HG03159 (cell line): ENCODE data around the gene GARIN3.
"Not testable (repeated sequence)": the region's sequence is repeated elsewhere in the genome, so short reads cannot be mapped to it uniquely, and the experiment has no call there.

Experiments
- ATAC-seq: cut with Tn5 transposase; IDR thresholded peaks from one replicate; pipeline ENCODE4 v1.9.1; 2021; ENCODE audit warnings: mild to moderate bottlenecking, moderate library complexity; ENCODE audit not compliant: unreplicated experiment

The GARIN3 gene

DNA sequence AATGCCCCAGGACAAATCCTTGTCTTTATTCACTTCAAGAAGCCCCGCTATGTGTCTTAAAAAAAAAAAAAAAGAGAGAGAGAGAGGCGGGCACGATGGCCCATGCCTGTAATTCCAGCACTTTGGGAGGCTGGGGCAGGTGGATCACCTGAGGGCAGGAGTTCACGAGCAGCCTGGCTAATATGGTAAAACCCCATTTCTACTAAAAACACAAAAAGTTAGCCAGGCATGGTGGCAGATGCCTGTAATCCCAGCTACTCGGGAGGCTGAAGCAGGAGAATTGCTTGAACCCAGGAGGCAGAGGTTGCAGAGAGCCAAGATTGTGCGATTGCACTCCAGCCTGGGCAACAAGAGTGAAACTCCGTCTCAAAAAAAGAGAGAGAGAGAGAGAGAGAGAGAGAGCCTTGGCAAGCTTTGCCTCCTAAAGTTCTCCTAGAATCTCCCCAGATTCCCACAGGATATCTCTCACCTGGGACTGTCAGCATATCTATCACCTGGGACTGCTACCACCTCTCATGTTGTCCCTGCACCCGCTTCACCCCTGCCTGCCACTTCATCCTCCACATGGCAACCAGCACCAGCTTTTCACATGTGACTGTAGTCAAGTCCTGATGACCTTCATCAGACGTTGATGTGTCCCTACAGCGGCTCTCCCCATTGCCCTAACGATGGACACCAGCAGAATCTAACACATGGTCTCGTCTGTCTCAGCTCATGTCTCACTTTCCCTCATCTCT, 20.4 kb upstream of the GARIN3 start:
- ATAC-seq, result no peak

DNA sequence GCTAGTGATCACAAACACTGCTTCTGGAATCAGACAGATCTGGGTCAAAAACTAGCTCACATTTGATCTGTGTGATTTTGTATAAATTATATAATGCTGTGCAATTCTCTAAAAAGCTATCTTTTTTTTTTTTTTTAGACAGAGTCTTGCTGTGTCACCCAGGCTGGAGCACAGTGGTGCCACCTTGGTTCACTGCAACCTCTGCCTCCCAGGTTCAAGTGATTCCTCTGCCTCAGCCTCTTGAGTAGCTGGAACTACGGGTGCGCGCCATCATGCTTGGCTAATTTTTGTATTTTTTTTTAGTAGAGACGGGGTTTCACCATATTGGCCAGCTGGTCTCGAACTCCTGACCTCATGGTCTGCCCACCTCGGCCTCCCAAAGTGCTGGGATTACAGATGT, 19.1 kb upstream of the GARIN3 start:
- not testable (repeated sequence) for ATAC-seq

DNA sequence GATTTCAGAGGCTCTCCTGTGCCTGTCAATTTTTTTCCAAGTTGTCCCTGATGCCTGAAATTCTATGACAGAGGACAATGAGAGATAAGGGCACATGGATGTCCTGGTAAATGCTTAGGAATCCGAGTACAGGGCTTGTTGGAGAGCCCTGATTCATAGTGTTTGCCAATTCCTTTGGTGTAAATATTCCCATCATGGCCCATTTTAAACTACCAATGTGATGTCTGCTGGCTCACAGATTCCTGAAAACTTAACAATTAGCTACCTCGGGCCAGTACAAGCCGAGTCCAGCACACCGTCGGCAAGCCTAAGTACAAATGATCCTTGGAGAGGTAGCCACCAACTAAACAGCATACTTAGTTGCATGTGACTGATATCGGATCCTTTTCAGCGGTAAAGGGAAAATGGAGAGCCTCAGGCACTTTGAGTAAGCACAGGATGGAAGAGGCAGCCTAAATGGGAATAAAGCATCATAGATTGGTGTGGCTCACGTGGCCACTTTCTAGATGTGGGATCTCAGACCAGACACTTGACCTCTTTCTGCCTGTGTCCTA, 18.1 kb upstream of the GARIN3 start:
- no peak for ATAC-seq

DNA sequence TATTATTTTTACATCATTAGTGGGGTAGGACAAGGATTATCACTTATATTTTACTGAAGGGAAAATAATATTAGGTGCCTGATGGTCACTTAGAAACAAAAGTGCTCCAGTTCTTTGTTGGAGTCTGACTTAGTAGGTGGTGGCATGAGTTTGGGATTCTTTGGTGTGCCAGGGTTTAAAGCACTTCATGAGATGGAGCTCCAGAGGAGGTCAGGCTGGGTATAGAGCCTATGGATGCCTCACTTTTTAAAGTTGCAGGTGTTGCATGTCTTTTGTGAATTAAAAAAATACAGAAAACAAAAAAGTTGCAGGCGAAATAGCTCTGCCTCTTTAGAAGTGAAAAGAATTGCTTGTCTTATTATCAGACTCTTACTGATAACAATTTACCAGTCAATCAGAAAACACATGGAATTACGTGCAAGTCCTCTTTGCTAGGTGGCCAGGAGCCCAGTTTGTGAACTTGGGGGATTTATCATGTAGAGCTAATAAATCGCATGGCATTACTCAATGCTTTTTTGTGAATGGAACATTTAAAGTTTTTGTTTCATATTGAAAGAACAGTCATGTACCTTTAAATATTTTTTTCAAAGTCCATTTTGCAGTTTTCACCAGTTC, 16.2 kb upstream of the GARIN3 start:
- no peak for ATAC-seq

DNA sequence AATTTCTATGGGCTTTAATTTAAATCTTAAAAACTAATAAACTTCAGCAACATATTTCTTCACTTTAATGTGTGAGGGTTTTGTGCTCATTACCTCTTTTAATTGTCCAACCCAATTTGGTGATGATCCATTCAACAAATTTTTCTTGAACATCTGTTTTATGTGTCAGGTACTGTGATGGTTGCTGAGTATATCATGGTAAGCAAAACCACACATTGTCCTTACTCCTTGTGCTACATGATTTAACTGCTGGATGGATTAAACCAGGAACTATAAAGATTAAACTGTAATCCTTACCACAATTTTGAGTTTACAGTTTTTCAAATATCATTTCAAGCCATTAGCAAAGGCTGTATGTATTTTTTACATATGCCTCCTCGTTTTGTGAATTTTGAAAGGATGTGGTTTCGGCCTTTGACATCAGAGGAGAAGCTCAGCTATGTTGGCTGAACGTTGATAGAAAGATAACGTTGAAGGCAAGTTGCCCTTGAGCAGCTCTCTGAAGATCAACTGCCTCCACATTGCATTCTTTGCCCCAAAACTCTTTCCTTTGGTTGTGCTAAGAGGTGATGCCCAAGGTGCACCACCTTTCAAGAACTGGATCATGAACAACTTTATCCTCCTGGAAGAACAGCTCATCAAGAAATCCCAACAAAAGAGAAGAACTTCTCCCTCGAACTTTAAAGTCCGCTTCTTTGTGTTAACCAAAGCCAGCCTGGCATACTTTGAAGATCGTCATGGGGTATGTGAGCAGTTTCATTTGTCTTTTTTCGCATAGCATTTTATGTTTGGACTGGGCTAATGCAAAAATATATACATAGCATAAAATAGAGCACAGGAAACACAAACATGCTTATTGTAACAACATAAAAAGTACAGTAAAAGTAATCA, 14.6 kb upstream of the GARIN3 start, which contains the start of gene ITK:
Gene ITK, plus strand, starts transcription at position 467 of the 891 bp plus-strand sequence. Its CDS starts 138 bp downstream, at position 605.
- no peak for ATAC-seq

DNA sequence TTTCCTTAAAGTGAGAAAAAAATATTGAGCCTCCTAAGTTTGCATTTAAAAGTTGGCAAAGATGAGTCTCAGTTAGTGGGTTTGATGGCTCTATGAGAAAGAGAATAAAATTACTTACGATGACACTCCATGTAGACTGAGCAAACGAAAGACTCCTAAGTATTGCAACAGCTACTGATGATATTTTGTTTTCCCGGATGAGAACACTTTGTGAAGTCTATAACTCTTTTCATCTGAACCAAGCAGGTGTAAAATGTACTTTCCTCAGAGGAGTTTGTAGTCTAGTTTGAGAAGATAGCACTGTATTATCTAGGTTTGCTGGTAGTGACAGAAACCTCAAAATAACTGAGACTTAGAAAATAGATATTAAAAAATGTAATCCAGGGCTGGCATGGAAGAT, 12.9 kb upstream of the GARIN3 start:
- ATAC-seq, result no peak

DNA sequence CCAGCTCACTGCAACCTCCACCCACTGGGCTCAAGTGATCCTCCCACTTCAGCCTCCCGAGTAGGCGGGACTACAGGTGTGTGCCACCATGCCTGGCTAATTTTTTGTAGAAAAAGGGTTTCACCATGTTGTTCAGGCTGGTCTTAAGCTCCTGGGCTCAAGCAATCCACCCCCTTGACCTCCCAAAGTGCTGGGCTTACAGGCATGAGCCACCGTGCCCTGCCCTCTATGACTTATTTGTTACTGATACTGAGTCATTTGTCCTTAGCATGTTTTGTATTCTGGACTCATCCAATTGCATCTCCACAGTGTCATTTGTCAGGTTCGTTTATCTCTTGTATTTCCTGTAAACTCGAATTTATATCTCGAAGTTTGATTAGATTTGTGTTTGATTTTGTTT, 11.9 kb upstream of the GARIN3 start:
- no peak for ATAC-seq

DNA sequence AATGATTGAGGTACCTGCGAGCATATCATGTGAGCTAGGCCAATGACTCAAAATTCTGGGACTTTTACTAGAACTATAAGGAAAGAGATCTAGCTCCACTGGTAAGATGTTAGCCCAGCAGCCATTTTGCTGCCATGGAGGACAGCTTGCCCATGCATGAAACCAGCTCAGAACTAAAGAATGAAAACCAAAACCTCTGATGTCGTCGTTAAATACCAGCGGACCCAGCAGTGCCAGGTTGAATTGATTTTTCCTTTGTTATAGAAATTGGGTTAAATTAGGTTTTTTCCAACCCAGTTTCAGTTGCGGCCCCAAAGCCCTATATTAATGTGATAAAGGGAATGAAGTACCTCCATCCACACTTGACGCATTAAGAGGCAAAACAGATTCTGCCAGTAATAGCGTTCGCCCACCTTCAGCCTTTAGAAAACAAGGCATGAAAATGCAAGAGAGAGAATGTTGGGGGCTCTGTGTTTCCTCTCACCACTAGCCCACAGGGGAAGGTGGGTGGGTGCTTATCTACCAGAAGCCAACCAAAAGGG, 9.1 kb upstream of the GARIN3 start:
- no peak for ATAC-seq

DNA sequence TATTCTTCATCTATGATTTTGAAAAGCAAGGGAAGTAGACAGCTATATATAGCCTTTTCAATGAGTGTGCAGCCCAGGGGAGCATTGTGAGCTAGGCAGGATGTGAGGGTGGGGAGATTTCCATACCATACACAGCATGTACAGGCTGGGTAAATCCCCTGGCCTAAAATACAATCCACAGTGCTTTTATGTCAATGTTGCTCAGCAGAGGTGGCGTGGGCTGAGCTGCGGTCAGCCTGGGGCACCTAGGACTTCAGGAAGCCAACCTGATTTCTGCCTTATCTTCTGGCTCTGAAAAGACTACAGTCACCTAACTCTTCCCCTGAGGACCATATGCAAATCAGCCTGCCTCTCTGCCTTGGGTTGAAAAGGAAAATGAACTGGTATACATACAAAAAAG, 6.3 kb upstream of the GARIN3 start:
- peak; percentile 99 for ATAC-seq

- no peak for ATAC-seq
Measured at GRCh38 chr5:157168286-157168685, 2.2 kb upstream of the GARIN3 start.

GRCh38 chr5:157167214-157167621, 1.2 kb upstream of the GARIN3 start:
- no peak for ATAC-seq

- ATAC-seq, result no peak
Measured at GRCh38 chr5:157165668-157166067, 396 bp downstream of the GARIN3 start.

DNA sequence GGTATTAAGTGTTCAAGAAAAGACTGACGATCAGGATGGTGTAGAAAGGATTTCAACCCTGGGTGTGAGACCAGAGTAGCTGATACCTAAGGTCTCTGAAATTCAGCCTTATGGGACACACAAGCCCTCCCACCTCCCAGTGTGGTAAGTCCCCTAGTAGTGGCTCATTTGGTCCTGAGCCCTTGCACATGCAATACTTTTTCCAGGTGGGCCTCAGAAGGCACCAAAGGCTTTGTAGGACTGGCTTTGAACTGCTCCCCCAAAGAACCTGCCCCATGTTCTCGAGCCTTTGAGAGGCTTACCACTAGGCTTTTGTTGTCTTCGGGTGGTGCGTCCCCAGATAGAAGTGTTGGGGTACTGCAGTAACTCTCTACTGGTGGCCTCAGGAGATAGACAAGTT, 803 bp downstream of the GARIN3 start:
- no peak for ATAC-seq

- ATAC-seq, result no peak
Measured at GRCh38 chr5:157164521-157164920, 1.5 kb downstream of the GARIN3 start.

- no peak for ATAC-seq
Measured at GRCh38 chr5:157162919-157163510, 3.0 kb downstream of the GARIN3 start.

GRCh38 chr5:157161996-157162395, 4.1 kb downstream of the GARIN3 start:
- ATAC-seq, result no peak

GRCh38 chr5:157160001-157160400, 6.1 kb downstream of the GARIN3 start:
- no peak for ATAC-seq

GRCh38 chr5:157159209-157159751, 6.8 kb downstream of the GARIN3 start:
- ATAC-seq, result no peak

GRCh38 chr5:157157293-157157891, 8.7 kb downstream of the GARIN3 start:
- no peak for ATAC-seq

DNA sequence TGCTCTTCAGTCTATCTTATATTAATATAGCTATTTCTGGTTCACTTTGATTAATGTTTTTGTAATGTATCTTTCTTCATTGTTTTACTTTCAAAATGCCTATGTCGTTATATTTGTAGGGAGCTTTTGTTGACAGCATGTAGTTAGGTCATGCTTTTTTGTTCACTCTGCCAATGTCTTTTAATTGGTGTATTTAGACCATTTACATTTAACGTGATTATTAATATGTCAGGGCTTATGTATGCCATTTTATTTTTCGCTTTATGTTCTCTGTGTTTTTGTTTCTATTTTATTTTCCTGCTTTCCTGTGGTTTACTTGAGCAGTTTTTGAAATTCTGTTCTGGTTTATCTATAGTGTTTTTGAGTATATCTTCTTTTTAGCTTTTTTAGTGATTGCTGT, 10.8 kb downstream of the GARIN3 start:
- ATAC-seq, result no peak
